WTC11 (cell line): Measurements from ENCODE around the gene UBASH3B. TPM values are rescaled to one million over a fixed set of nuclear protein-coding genes. Genes with fewer than 3 reads are reported as not detected.

Source experiments
- ATAC-seq: fragments of 200-7000 bp; cut with Tn5 transposase; 2 replicates; pipeline ENCODE4 v1.10.0; 2021; ENCODE audit warnings: mild to moderate bottlenecking, moderate library complexity
- CTCF ChIA-PET: fragments of 300-600 bp; sonication (Branson Sonifier 250); formaldehyde crosslinking; loops from one replicate; lab custom pipeline; 2021; ENCODE audit warnings: antibody characterized with exemption; lab: Charles Lee
- POLR2A ChIA-PET: fragments of 350-600 bp; sonication (Branson Sonifier 250); formaldehyde crosslinking; loops from one replicate; lab custom pipeline; 2021; ENCODE audit warnings: antibody characterized with exemption; lab: Charles Lee
- DNase-seq: peaks from one replicate; pipeline ENCODE4 v3.0.0; 2021; ENCODE audit warnings: low spot score
- H3K27ac Mint-ChIP-seq: 2 replicates; pipeline ENCODE4 v1.8.0; 2021; ENCODE audit warnings: mixed read lengths
- H3K27me3 Mint-ChIP-seq: 2 replicates; pipeline ENCODE4 v1.8.0; 2021; ENCODE audit warnings: low read depth, mild to moderate bottlenecking, moderate library complexity, mixed read lengths
- H3K36me3 Mint-ChIP-seq: 2 replicates; pipeline ENCODE4 v1.8.0; 2021; ENCODE audit warnings: mixed read lengths
- H3K4me1 Mint-ChIP-seq: 2 replicates; pipeline ENCODE4 v1.8.0; 2022; ENCODE audit warnings: mixed read lengths
- H3K4me3 Mint-ChIP-seq: 2 replicates; pipeline ENCODE4 v1.8.0; 2021; ENCODE audit warnings: mild to moderate bottlenecking, moderate library complexity, mixed read lengths
- H3K9me3 Mint-ChIP-seq: 2 replicates; pipeline ENCODE4 v1.8.0; 2021; ENCODE audit warnings: mixed read lengths
- E2F1 ChIP-seq: sonication (generic); formaldehyde crosslinking; IDR thresholded peaks from 2 replicates; pipeline ENCODE4 v1.8.0; 2022; ENCODE audit warnings: mild to moderate bottlenecking, missing genetic modification reagents
- ETV6 ChIP-seq: sonication (generic); formaldehyde crosslinking; IDR thresholded peaks from 2 replicates; pipeline ENCODE4 v1.8.1; 2022; ENCODE audit warnings: mild to moderate bottlenecking, missing genetic modification reagents
- GRHL2 ChIP-seq: fragments of 250-450 bp; sonication (Bioruptor Pico); IDR thresholded peaks from 2 replicates; pipeline ENCODE4 v1.8.0; 2022; ENCODE audit warnings: mild to moderate bottlenecking, moderate library complexity; ENCODE audit not compliant: insufficient replicate concordance, severe bottlenecking
- HMGA2 ChIP-seq: fragments of 250-450 bp; sonication (Bioruptor Pico); IDR thresholded peaks from 2 replicates; pipeline ENCODE4 v1.4.0; 2021; ENCODE audit warnings: mild to moderate bottlenecking, moderate library complexity
- HMGXB4 ChIP-seq: sonication (generic); formaldehyde crosslinking; IDR thresholded peaks from 2 replicates; pipeline ENCODE4 v1.8.1; 2023; ENCODE audit warnings: mild to moderate bottlenecking, moderate library complexity, missing genetic modification reagents
- IRF2 ChIP-seq: sonication (generic); formaldehyde crosslinking; IDR thresholded peaks from 2 replicates; pipeline ENCODE4 v1.8.0; 2022; ENCODE audit warnings: low read depth, missing genetic modification reagents, borderline replicate concordance
- JUN ChIP-seq: sonication (generic); formaldehyde crosslinking; IDR thresholded peaks from 2 replicates; pipeline ENCODE4 v1.8.0; 2023; ENCODE audit warnings: mild to moderate bottlenecking, missing genetic modification reagents
- KAT7 ChIP-seq: sonication (generic); formaldehyde crosslinking; IDR thresholded peaks from 2 replicates; pipeline ENCODE4 v1.8.1; 2023; ENCODE audit warnings: missing genetic modification reagents, mild to moderate bottlenecking, borderline replicate concordance
- MXD4 ChIP-seq: fragments of 250-450 bp; sonication (Bioruptor Pico); IDR thresholded peaks from 2 replicates; pipeline ENCODE4 v1.8.0; 2021; ENCODE audit warnings: mild to moderate bottlenecking, moderate library complexity, borderline replicate concordance
- SMAD4 ChIP-seq: sonication (generic); formaldehyde crosslinking; IDR thresholded peaks from 2 replicates; pipeline ENCODE4 v1.8.0; 2022; ENCODE audit warnings: mild to moderate bottlenecking, missing genetic modification reagents
- STAT6 ChIP-seq: sonication (generic); formaldehyde crosslinking; conservative IDR thresholded peaks from 2 replicates; pipeline ENCODE4 v1.8.1; 2023; ENCODE audit warnings: mild to moderate bottlenecking, low read depth, missing genetic modification reagents, moderate library complexity
- TEAD1 ChIP-seq: sonication (generic); formaldehyde crosslinking; IDR thresholded peaks from 2 replicates; pipeline ENCODE4 v1.8.0; 2022; ENCODE audit warnings: mild to moderate bottlenecking, missing genetic modification reagents
- USF1 ChIP-seq: sonication (generic); formaldehyde crosslinking; IDR thresholded peaks from 2 replicates; pipeline ENCODE4 v1.8.0; 2022; ENCODE audit warnings: mild to moderate bottlenecking, missing genetic modification reagents
- ZNF532 ChIP-seq: fragments of 250-450 bp; sonication (Bioruptor Pico); IDR thresholded peaks from 2 replicates; pipeline ENCODE4 v1.9.0; 2021; ENCODE audit warnings: mild to moderate bottlenecking, borderline replicate concordance
- total RNA-seq: library from RNA; stranded (reverse); gene quantifications from 3 replicates; pipeline ENCODE4 v1.2.3, GENCODE V29; 2021

UBASH3B gene
- total RNA-seq, 1 experiment from 2014 or later: 21.1 TPM

- ChIA-PET CTCF (interaction anchor here (1.7 kb wide), 1 partner anchor 27 kb away, joined by 5 read pairs; no protein-coding TSS in a partner anchor), POLR2A (no interaction called here)
- H3K27ac Mint-ChIP-seq: peak overlapping the region; percentile 41; the same call in 1 of the 2 replicates
- ATAC-seq (no peak), DNase-seq (no peak)
- H3K4me3 Mint-ChIP-seq: no peak overlapping the region
- H3K27me3 Mint-ChIP-seq: no peaks in the 10 kb centered on the region
- peaks cover 6% of the 10 kb centered on the region for H3K4me1 Mint-ChIP-seq
- H3K36me3 Mint-ChIP-seq: no peaks in the 10 kb centered on the region
- TF ChIP-seq GRHL2 (no peak), MXD4 (CRISPR knock-in tag) (no peak), USF1 (no peak), E2F1 (CRISPR knock-in tag) (no peak), IRF2 (CRISPR knock-in tag) (no peak), SMAD4 (CRISPR knock-in tag) (no peak), TEAD1 (CRISPR knock-in tag) (no peak), ETV6 (CRISPR knock-in tag) (no peak), KAT7 (CRISPR knock-in tag) (no peak), STAT6 (CRISPR knock-in tag) (no peak), JUN (CRISPR knock-in tag) (no peak), ZNF532 (CRISPR knock-in tag) (no peak), HMGA2 (CRISPR knock-in tag) (no peak)
- no peaks in the 10 kb centered on the region for H3K9me3 Mint-ChIP-seq
Observed at GRCh38 chr11:122709039-122709760, 53.7 kb downstream of the UBASH3B start.

- Mint-ChIP-seq H3K4me1 (peaks cover 6% of the 10 kb centered on the region), H3K4me3 (no peak overlapping the region), H3K9me3 (no peaks in the 10 kb centered on the region), H3K27me3 (no peaks in the 10 kb centered on the region), H3K36me3 (no peaks in the 10 kb centered on the region), H3K27ac (no peak overlapping the region)
- no peak for ATAC-seq
- TF ChIP-seq MXD4 (CRISPR knock-in tag) (no peak), HMGXB4 (CRISPR knock-in tag) (no peak)
- CTCF ChIA-PET: interaction anchor here (0.6 to 1.8 kb wide), 4 partner anchors 14 to 309 kb away, joined by 3 to 17 read pairs (median 3); no protein-coding TSS in a partner anchor
- POLR2A ChIA-PET: no interaction called here
- no peak for DNase-seq
Observed at GRCh38 chr11:122711362-122711761, 55.8 kb downstream of the UBASH3B start.
